HCT116 (cell line): ENCODE measurements around the gene KSR1.

Source experiments
- ATF3 ChIP-seq: IDR thresholded peaks from 2 replicates; pipeline ENCODE4 v1.6.1; 2012
- POLR2A ChIP-seq: IDR thresholded peaks from 2 replicates; pipeline ENCODE4 v1.7.0; 2011; ENCODE audit warnings: borderline replicate concordance; ENCODE audit not compliant: insufficient read depth, insufficient read length; ENCODE audit errors: extremely low read depth
- TF ChIP-seq, protein P1 (sequence below), 3 experiments: fragments of 200-600 bp in 1 of 3; sonication (generic) in 1 of 3; IDR thresholded peaks in 2 of 3; conservative IDR thresholded peaks in 1 of 3; 2 replicates each; pipeline ENCODE4 v1.5.1; 2012 to 2017; ENCODE audit warnings: low read depth in 2 of 3, low read length in 2 of 3, antibody characterized with exemption in 1 of 3, borderline replicate concordance in 1 of 3, control low read depth in 1 of 3, mild to moderate bottlenecking in 1 of 3, mixed read lengths in 1 of 3, mixed run types in 1 of 3, moderate library complexity in 1 of 3; ENCODE audit not compliant: insufficient read depth in 1 of 3

GRCh38 chr17:27640790-27641189 is 184.5 kb downstream of the KSR1 start:
- TF ChIP-seq ATF3 (no peak), POLR2A (no peak)
- TF ChIP-seq, protein P1, sequence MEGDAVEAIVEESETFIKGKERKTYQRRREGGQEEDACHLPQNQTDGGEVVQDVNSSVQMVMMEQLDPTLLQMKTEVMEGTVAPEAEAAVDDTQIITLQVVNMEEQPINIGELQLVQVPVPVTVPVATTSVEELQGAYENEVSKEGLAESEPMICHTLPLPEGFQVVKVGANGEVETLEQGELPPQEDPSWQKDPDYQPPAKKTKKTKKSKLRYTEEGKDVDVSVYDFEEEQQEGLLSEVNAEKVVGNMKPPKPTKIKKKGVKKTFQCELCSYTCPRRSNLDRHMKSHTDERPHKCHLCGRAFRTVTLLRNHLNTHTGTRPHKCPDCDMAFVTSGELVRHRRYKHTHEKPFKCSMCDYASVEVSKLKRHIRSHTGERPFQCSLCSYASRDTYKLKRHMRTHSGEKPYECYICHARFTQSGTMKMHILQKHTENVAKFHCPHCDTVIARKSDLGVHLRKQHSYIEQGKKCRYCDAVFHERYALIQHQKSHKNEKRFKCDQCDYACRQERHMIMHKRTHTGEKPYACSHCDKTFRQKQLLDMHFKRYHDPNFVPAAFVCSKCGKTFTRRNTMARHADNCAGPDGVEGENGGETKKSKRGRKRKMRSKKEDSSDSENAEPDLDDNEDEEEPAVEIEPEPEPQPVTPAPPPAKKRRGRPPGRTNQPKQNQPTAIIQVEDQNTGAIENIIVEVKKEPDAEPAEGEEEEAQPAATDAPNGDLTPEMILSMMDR (IDR thresholded peaks at IDR 0.05 in 2 of 3, conservative IDR thresholded peaks at IDR 0.05 in 1 of 3; ENCODE audit: borderline replicate concordance in 1 of 3, insufficient read depth in 1 of 3, low read depth in 2 of 3, low read length in 2 of 3) = no peak
